NOMO-1 treated with DMSO at 0.1 percent for 48 hours (cell line): ENCODE results near the gene TAAR8.
"Not testable (repeated sequence)": the region's sequence is repeated elsewhere in the genome, so short reads cannot be mapped to it uniquely, and the experiment has no call there.

Experiments
- DNase-seq: peaks from one replicate; lab custom pipeline; 2025; ENCODE audit not compliant: unreplicated experiment; lab: John Stamatoyannopoulos, UW

The TAAR8 gene

DNA sequence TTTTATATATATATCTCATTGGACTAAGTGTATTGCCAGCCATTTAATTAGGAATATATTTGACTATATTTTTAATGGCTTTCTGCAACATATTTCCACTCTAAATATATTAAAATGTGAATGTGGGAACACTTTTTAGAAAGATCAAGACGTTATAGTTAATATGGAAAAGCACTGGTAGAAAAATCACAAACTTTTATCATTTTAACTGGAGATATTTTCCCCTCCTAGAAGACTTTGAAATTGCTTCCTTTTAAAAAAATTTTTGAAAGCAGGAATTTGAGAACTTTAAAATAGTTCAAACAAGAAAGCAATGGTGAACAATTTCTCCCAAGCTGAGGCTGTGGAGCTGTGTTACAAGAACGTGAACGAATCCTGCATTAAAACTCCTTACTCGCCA is 14.5 kb upstream of the TAAR8 start, which contains the start of gene TAAR9:
Gene TAAR9 (plus strand): TSS at position 301 of the 400 bp plus-strand sequence. CDS start 13 bp downstream, at position 314.
- DNase-seq: no peak

DNA sequence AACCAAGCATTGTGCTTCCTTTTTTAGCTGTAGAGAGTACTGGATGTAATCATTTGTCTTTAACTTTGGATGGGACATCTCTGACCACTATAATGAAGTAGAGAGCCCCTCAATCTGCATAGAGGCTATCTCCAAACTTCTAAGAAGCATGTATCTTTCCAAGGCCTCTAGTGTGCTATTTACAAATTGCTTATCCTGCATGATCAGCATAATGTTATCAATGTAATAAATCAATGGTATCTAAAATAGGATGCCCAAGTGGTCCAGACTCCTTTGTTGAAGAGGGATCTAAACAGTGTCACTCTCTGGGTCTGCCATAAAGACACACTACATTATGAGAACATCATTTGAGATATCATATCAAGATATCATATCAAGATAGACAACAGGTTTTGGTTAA is 7.6 kb upstream of the TAAR8 start:
- no peak for DNase-seq

DNA sequence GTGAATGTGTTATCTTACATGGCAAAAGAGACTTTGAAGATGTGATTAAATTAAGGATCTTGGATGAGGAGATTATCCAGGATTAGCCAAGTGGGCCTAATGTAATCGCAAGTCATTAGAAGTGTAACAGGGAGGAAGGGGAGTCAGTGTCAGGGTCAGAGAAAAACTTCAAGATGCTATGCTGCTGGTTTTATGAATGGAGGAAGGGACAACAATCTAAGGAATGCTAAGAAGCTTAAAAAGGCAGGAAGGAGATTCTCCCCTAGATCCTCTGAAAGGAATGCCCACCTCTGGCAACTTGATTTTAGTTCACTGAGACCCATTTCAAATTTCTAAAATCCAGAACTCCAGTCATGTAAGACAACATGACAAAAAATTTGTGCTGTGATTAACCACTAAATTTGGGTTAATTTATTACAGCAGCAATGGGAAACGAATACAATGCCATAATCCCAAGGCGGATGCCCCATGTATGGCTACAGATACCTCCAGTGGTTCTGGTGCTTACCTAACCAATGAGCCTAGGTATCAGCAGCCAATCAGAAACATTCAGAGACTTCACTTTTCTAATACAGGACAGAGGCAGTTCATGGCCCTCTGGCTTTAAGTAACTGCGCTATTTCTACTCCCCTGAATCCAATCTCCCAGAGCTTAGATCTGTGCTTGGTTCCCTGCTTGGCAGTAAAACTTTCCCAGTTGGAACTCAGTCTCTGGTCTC is 3.6 kb upstream of the TAAR8 start:
- DNase-seq: no peak

DNA sequence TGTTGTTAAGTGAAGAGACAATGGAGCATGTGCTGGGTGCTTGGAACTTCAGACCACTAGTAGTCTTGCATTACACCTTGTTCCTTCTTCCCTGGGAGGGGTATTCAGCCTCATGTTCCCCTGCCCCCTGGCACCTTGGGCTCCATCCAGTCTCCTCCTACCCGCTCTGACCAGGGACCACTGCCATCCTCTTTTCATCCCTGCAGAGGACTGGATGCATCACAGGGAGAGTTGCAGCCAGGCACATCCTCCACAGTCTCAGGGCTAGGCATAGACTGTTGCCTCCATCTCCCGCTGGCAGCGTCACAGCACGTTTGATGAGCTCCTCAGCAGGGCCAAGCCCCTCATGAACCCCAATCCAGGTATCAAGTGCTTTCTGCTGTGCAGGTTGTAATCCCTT is 1.3 kb upstream of the TAAR8 start:
- no peak for DNase-seq

DNA sequence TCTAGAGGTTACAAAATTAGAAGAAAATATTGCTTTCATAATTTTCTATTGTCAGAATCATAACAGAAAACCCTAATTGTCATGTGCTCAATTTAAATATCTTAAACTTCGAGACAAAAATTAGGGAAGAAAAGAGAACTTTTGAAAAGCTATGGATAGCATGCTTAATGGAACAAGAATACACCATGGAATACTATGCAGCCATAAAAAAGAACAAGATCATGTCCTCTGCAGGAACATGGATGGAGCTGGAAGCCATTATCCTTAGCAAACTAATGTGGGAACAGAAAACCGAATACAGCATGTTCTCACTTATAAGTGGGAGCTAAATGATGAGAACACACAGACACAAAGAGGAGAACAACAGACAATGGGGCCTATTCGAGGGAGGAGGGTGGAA is 7.6 kb downstream of the TAAR8 start:
- DNase-seq: not testable (repeated sequence)

- DNase-seq: no peak
Measured at GRCh38 chr6:132566404-132566803, 13.9 kb downstream of the TAAR8 start.

- DNase-seq: no peak
Measured at GRCh38 chr6:132567566-132567965, 15.1 kb downstream of the TAAR8 start.

GRCh38 chr6:132568611-132569010 is 16.1 kb downstream of the TAAR8 start:
- DNase-seq: no peak

GRCh38 chr6:132569170-132569569 is 16.7 kb downstream of the TAAR8 start:
- DNase-seq: no peak

DNA sequence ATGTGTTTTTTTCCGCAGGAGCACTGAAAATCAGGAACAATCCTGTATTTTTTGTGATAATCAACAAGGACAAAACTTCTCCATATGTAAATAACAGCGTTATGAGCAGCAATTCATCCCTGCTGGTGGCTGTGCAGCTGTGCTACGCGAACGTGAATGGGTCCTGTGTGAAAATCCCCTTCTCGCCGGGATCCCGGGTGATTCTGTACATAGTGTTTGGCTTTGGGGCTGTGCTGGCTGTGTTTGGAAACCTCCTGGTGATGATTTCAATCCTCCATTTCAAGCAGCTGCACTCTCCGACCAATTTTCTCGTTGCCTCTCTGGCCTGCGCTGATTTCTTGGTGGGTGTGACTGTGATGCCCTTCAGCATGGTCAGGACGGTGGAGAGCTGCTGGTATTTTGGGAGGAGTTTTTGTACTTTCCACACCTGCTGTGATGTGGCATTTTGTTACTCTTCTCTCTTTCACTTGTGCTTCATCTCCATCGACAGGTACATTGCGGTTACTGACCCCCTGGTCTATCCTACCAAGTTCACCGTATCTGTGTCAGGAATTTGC is 17.8 kb downstream of the TAAR8 start, which contains the start of gene TAAR6:
Gene TAAR6 (plus strand): TSS at position 102 of the 557 bp plus-strand sequence. CDS start 0 bp downstream, at position 102.
- no peak for DNase-seq

GRCh38 chr6:132571774-132572173 is 19.3 kb downstream of the TAAR8 start:
- DNase-seq: peak; percentile 6

DNA sequence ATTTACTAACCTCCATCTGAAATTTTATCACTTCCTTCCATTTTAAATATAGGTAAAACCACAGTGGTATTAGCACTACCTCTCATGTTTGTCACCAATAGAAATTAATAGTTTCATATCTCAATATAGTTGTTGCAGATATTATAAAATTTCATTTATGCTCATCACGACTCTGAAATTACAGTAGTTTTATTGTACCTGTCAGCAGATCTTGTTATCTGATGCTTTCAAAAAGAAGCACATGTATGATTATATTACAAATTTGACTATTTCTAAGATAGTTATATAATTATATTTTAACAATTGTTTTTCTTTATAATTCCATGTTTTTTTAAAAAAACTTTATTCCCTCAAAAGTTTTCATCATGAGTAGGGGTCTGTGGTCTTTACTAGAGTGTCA is 32.2 kb downstream of the TAAR8 start:
- DNase-seq: no peak

- peak; percentile 47 for DNase-seq
Measured at GRCh38 chr6:132587424-132587823, 35.0 kb downstream of the TAAR8 start.

GRCh38 chr6:132589454-132589853 is 37.0 kb downstream of the TAAR8 start, which contains the start of gene TAAR5:
TSS of gene TAAR5 (minus strand) at chr6:132589741. CDS start at chr6:132589686, 55 bp downstream.
- no peak for DNase-seq

GRCh38 chr6:132590362-132590761 is 37.9 kb downstream of the TAAR8 start:
- no peak for DNase-seq

- peak; percentile 28 for DNase-seq
Measured at GRCh38 chr6:132592855-132593254, 40.4 kb downstream of the TAAR8 start.

GRCh38 chr6:132596201-132596600 is 43.7 kb downstream of the TAAR8 start:
- no peak for DNase-seq

GRCh38 chr6:132598473-132598872 is 46.0 kb downstream of the TAAR8 start:
- DNase-seq: no peak

- not testable (repeated sequence) for DNase-seq
Measured at GRCh38 chr6:132600900-132601299, 48.4 kb downstream of the TAAR8 start.
